B cell (primary cell): ENCODE data around the gene AXIN1. TPM values are rescaled to one million over a fixed set of nuclear protein-coding genes. Genes with fewer than 3 reads are reported as not detected.

Experiments used
- ATAC-seq: fragments of 200-7000 bp; cut with Tn5 transposase; one replicate; pipeline ENCODE4 v1.10.0; 2021; ENCODE audit warnings: low read depth, mild to moderate bottlenecking, moderate number of reproducible peaks, moderate library complexity
- CTCF ChIA-PET: fragments of 350-600 bp; sonication (Branson Sonifier 250); formaldehyde crosslinking; loops from one replicate; lab custom pipeline; 2021; ENCODE audit warnings: antibody characterized with exemption, inconsistent platforms; lab: Charles Lee
- POLR2A ChIA-PET: fragments of 350-600 bp; sonication (Branson Sonifier 250); formaldehyde crosslinking; loops from one replicate; lab custom pipeline; 2021; ENCODE audit warnings: antibody characterized with exemption; lab: Charles Lee
- DNase-seq: peaks from one replicate; pipeline ENCODE4 v3.0.0; 2013
- H2AFZ ChIP-seq: 2 replicates; pipeline ENCODE4 v1.6.1; 2012; ENCODE audit warnings: mild to moderate bottlenecking, low read depth, low read length; ENCODE audit not compliant: insufficient read depth, poor library complexity, severe bottlenecking
- H3K27ac ChIP-seq, 2 donors: 1 replicate in 1 of 2; 2 replicates in 1 of 2; pipeline ENCODE4 v1.5.1; 2012 to 2013; ENCODE audit warnings: low read length in 2 of 2, mild to moderate bottlenecking in 2 of 2, moderate library complexity in 1 of 2
- H3K27me3 ChIP-seq, 4 experiments: fragments of 200-600 bp in 1 of 4; sonication (generic) in 1 of 4; replicated peaks in 1 of 4; 1 replicate in 2 of 4; 2 replicates in 2 of 4; pipeline versions ENCODE4 v1.6.1 to v1.7.0; 2013 to 2016; ENCODE audit warnings: low read length in 3 of 4, mild to moderate bottlenecking in 2 of 4, mixed read lengths in 1 of 4, moderate library complexity in 1 of 4; ENCODE audit not compliant: insufficient read depth in 4 of 4, control insufficient read depth in 3 of 4; ENCODE audit errors: control extremely low read depth in 1 of 4
- H3K36me3 ChIP-seq, 2 experiments: replicated peaks in 1 of 2; 1 replicate in 1 of 2; 2 replicates in 1 of 2; pipeline versions ENCODE4 v1.6.1 to v1.7.1; 2013; ENCODE audit warnings: low read length in 1 of 2; ENCODE audit not compliant: insufficient read depth in 2 of 2, control insufficient read depth in 1 of 2; ENCODE audit errors: control extremely low read depth in 1 of 2, extremely low read depth in 1 of 2
- H3K4me1 ChIP-seq, 2 donors: fragments of 200-600 bp in 1 of 2; sonication (generic) in 1 of 2; 1 replicate in 1 of 2; 2 replicates in 1 of 2; pipeline versions ENCODE4 v1.5.1 to v1.6.1; 2013 to 2017; ENCODE audit warnings: low read length in 2 of 2; ENCODE audit not compliant: control insufficient read depth in 2 of 2, insufficient read depth in 2 of 2
- H3K4me2 ChIP-seq: replicated peaks from 2 replicates; pipeline ENCODE3; 2012; ENCODE audit warnings: mild to moderate bottlenecking, low read depth, low read length; ENCODE audit not compliant: poor library complexity, severe bottlenecking
- H3K4me3 ChIP-seq, 5 experiments: fragments of 200-600 bp in 1 of 5; sonication (generic) in 1 of 5; 1 replicate in 3 of 5; 2 replicates in 2 of 5; pipeline versions ENCODE4 v1.5.1 to v1.7.0; 2011 to 2016; ENCODE audit warnings: low read length in 4 of 5, mild to moderate bottlenecking in 4 of 5, low read depth in 2 of 5, control low read depth in 1 of 5, moderate library complexity in 1 of 5; ENCODE audit not compliant: insufficient read depth in 1 of 5; ENCODE audit errors: control extremely low read depth in 1 of 5, extremely low read depth in 1 of 5
- H3K79me2 ChIP-seq: fragments of 200-600 bp; sonication (generic); one replicate; pipeline ENCODE4 v1.6.0; 2016; ENCODE audit warnings: low read length; ENCODE audit not compliant: control insufficient read depth, insufficient read depth
- H3K9ac ChIP-seq: fragments of 200-600 bp; sonication (generic); 2 replicates; pipeline ENCODE4 v1.6.1; 2017; ENCODE audit warnings: mild to moderate bottlenecking, low read length, moderate library complexity
- H3K9me3 ChIP-seq, 3 donors: one replicate each; pipeline versions ENCODE4 v1.6.1 to v1.7.1; 2013; ENCODE audit warnings: low read length in 2 of 3; ENCODE audit not compliant: control insufficient read depth in 2 of 3, insufficient read depth in 1 of 3; ENCODE audit errors: control extremely low read depth in 1 of 3
- H4K20me1 ChIP-seq: 2 replicates; pipeline ENCODE4 v1.6.0; 2012; ENCODE audit warnings: mild to moderate bottlenecking, low read length; ENCODE audit not compliant: insufficient read depth, control insufficient read depth, poor library complexity, severe bottlenecking
- H3K27ac Mint-ChIP-seq: one replicate; pipeline ENCODE4 v1.8.0; 2021; ENCODE audit warnings: mixed read lengths
- H3K27me3 Mint-ChIP-seq: one replicate; pipeline ENCODE4 v1.8.0; 2021; ENCODE audit warnings: mixed read lengths
- H3K4me1 Mint-ChIP-seq: one replicate; pipeline ENCODE4 v1.8.0; 2021; ENCODE audit warnings: mixed read lengths
- H3K4me3 Mint-ChIP-seq: one replicate; pipeline ENCODE4 v1.8.0; 2021; ENCODE audit warnings: mixed read lengths
- H3K9me3 Mint-ChIP-seq: one replicate; pipeline ENCODE4 v1.8.0; 2022; ENCODE audit warnings: mixed read lengths; ENCODE audit not compliant: insufficient read depth
- EZH2 ChIP-seq: IDR thresholded peaks from 2 replicates; pipeline ENCODE4 v1.6.1; 2012; ENCODE audit warnings: borderline replicate concordance, low read depth, mild to moderate bottlenecking, moderate library complexity, low read length; ENCODE audit not compliant: insufficient read depth, poor library complexity, severe bottlenecking
- WGBS: methylation state at CpG from one replicate; pipeline ENCODE4 v1.1.5; 2013; ENCODE audit warnings: missing lambda C conversion rate; ENCODE audit not compliant: insufficient coverage; 5-methylcytosine and 5-hydroxymethylcytosine counted together
- intact Hi-C: fragments of 100-400 bp; cut with micrococcal nuclease; formaldehyde crosslinking; loops from one replicate; pipeline ENCODE4 v1.10.0; 2022
- polyA plus RNA-seq: library from polyadenylated mRNA; depleted of rRNA; stranded (reverse); fragments of >200 nt; gene quantifications from 2 replicates; pipeline ENCODE4 v1.2.3, GENCODE V29; 2012
- total RNA-seq, 2 donors: library from RNA; stranded (reverse); fragments of 120-200 nt in 1 of 2; gene quantifications; 1 replicate in 1 of 2; 2 replicates in 1 of 2; pipeline versions ENCODE4 v1.2.3 to v1.2.4, GENCODE V29; 2013 to 2022
- TF ChIP-seq, protein P1 (sequence below): fragments of 200-600 bp; IDR thresholded peaks from one replicate; pipeline ENCODE4 v1.8.0; 2022; ENCODE audit warnings: antibody characterized with exemption, mild to moderate bottlenecking

The AXIN1 gene
- total and polyA plus RNA-seq, 2 donors (not counting 1 experiment from before 2014, with no cell fraction given), result 39.0 to 40.8 TPM

DNA sequence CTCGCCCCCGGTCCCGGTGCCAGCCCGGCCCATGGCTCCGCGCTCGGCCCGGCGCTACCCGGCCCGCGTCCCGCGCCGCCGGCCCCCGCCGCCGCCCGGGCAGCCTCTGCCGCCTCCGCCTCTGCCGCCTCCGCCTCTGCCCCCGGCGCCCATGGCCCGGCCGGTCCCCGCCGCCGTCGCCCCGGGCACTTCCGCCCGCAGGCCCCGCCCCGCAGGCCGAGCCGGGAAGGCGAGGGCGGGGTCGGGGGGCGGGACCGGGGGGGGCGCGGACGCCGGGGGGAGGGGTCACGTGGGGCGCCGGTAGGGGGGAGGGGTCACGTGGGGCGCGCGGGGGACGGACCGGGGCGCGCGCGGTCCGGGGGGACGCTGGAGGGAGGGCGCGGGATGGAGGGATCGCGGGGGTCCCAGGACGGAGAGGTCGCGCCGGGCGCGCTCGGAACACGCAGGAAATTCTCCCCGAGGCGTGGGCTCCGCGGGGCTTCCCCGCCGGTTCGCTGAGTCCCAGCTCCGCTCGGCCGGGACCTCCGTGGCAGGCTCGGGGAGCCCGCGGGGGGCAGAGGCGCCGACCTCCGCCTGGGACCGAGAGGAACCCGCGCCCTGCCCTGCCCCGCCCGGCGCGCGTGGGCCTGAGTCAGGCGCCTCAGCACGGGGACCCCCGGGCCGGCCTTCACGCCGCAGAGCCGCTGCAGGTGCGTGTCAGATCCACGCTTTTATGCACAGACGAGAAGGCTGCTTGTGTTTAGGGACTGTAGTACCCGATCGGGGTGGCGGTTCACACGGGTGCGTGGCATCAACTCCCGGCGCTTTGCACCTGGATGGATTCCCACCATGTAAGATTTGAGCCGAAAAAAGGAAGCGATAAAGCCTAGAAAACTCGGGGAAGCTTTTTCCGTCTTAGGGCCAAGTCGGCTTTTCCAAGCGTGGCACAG is 29.5 kb upstream of the AXIN1 start, which contains the start of gene PGAP6:
Gene PGAP6 (minus strand): TSS at position 190 of the 929 bp plus-strand sequence. CDS start 157 bp downstream, at position 33.
- Mint-ChIP-seq H3K27ac (peak within 1 kb of the TSS; percentile 93), H3K9me3 (no peaks in the 10 kb centered on the region)

More for the DNA sequence above, 29.5 kb upstream of the AXIN1 start, which contains the start of gene PGAP6:
- peak within 1 kb of the TSS; percentile 60 to 99 (median 72) for H3K4me3 ChIP-seq
- H4K20me1 ChIP-seq, result peaks cover 18% of the 10 kb centered on the region
- ChIA-PET CTCF (interaction anchor here (1.0 to 1.9 kb wide), 4 partner anchors 10 to 21 kb away, joined by 3 to 8 read pairs (median 4); partner anchors contain the start of gene MRPL28), POLR2A (interaction anchor here (0.6 to 2.3 kb wide), 7 partner anchors 11 to 187 kb away, joined by 3 to 24 read pairs (median 4); partner anchors contain the start of genes CAPN15, DECR2, MRPL28 and NME4)
- DNase-seq (peak; percentile 80), ATAC-seq (peak; percentile 73)
- TF ChIP-seq, protein P1, sequence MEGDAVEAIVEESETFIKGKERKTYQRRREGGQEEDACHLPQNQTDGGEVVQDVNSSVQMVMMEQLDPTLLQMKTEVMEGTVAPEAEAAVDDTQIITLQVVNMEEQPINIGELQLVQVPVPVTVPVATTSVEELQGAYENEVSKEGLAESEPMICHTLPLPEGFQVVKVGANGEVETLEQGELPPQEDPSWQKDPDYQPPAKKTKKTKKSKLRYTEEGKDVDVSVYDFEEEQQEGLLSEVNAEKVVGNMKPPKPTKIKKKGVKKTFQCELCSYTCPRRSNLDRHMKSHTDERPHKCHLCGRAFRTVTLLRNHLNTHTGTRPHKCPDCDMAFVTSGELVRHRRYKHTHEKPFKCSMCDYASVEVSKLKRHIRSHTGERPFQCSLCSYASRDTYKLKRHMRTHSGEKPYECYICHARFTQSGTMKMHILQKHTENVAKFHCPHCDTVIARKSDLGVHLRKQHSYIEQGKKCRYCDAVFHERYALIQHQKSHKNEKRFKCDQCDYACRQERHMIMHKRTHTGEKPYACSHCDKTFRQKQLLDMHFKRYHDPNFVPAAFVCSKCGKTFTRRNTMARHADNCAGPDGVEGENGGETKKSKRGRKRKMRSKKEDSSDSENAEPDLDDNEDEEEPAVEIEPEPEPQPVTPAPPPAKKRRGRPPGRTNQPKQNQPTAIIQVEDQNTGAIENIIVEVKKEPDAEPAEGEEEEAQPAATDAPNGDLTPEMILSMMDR, result no peak
- no peak for TF ChIP-seq EZH2
- peaks cover 32% of the 10 kb centered on the region for H3K79me2 ChIP-seq
- no peaks in the 10 kb centered on the region for H3K27me3 Mint-ChIP-seq
- H3K9ac ChIP-seq, result peak within 1 kb of the TSS; percentile 88
- H3K9me3 ChIP-seq, result no peaks in the 10 kb centered on the region
- H3K27me3 ChIP-seq, result no peaks in the 10 kb centered on the region
- H3K27ac ChIP-seq, result peak within 1 kb of the TSS; percentile 55 to 84
- H3K36me3 ChIP-seq, result peaks cover 0 to 1% of the 10 kb centered on the region in 2 experiments
- intact Hi-C loops, result loop anchor here (1.0 to 5.0 kb wide), 3 partner anchors 12 to 145 kb away; partner anchors contain the start of genes CAPN15, MRPL28 and RAB11FIP3
- peaks cover 21 to 33% of the 10 kb centered on the region in 2 donors for H3K4me1 ChIP-seq
- WGBS, result under 1% methylated on average over 102 of the region's 123 CpGs
- H3K4me3 Mint-ChIP-seq, result peak within 1 kb of the TSS; percentile 97
- peak within 1 kb of the TSS; percentile 98 for H3K4me2 ChIP-seq
- H2AFZ ChIP-seq, result peak within 1 kb of the TSS; percentile 79
- H3K4me1 Mint-ChIP-seq, result peaks cover 22% of the 10 kb centered on the region
